Spleen (tissue), 11 donors: ENCODE data around the gene MRPL23. TPM values are rescaled to one million over a fixed set of nuclear protein-coding genes. Genes with fewer than 3 reads are reported as not detected.

Source experiments
- DNase-seq: peaks from one replicate; pipeline ENCODE4 v3.0.0-alpha.2; 2020
- H3K27ac ChIP-seq, 8 donors: fragments of 200-600 bp; sonication (generic) in 7 of 8; 1 replicate in 4 of 8; 2 replicates in 4 of 8; pipeline versions ENCODE4 v1.5.0 to v1.8.0; 2016 to 2021; ENCODE audit warnings: inconsistent platforms in 4 of 8, mild to moderate bottlenecking in 4 of 8, moderate library complexity in 1 of 8
- H3K27me3 ChIP-seq, 7 donors: fragments of 200-600 bp; sonication (generic) in 6 of 7; replicated peaks in 1 of 7; 1 replicate in 4 of 7; 2 replicates in 3 of 7; pipeline versions ENCODE4 v1.5.0 to v1.8.0; 2016 to 2021; ENCODE audit warnings: inconsistent platforms in 3 of 7, mild to moderate bottlenecking in 1 of 7
- H3K36me3 ChIP-seq, 6 donors: fragments of 200-600 bp; sonication (generic) in 5 of 6; 1 replicate in 4 of 6; 2 replicates in 2 of 6; pipeline versions ENCODE4 v1.5.0 to v1.8.0; 2016 to 2021; ENCODE audit warnings: inconsistent platforms in 2 of 6
- H3K4me1 ChIP-seq, 6 donors: fragments of 200-600 bp; sonication (generic) in 5 of 6; 1 replicate in 3 of 6; 2 replicates in 3 of 6; pipeline versions ENCODE4 v1.5.0 to v1.8.0; 2016 to 2021; ENCODE audit warnings: inconsistent platforms in 3 of 6
- H3K4me3 ChIP-seq, 8 donors: fragments of 200-600 bp; sonication (generic) in 7 of 8; 1 replicate in 4 of 8; 2 replicates in 4 of 8; pipeline versions ENCODE4 v1.5.0 to v1.8.0; 2016 to 2021; ENCODE audit warnings: inconsistent platforms in 4 of 8, mild to moderate bottlenecking in 4 of 8, moderate library complexity in 2 of 8
- H3K9me3 ChIP-seq, 8 donors: fragments of 200-600 bp; sonication (generic) in 7 of 8; 1 replicate in 4 of 8; 2 replicates in 4 of 8; pipeline versions ENCODE4 v1.5.0 to v1.8.0; 2016 to 2021; ENCODE audit warnings: inconsistent platforms in 4 of 8
- POLR2A ChIP-seq, 3 donors: fragments of 450-650 bp; IDR thresholded peaks; one replicate each; pipeline ENCODE4 v1.5.1; 2017; ENCODE audit warnings: antibody characterized with exemption in 3 of 3, mild to moderate bottlenecking in 1 of 3
- POLR2AphosphoS5 ChIP-seq, 3 donors: sonication (generic); formaldehyde crosslinking; IDR thresholded peaks; one replicate each; pipeline ENCODE4 v1.5.1; 2017; ENCODE audit warnings: antibody characterized with exemption in 3 of 3
- WGBS, 5 donors: extraction: QIAGEN DNeasy Blood & Tissue Kit in 3 of 5; methylation state at CpG; one replicate each; pipeline versions ENCODE4 v1.1.5 to v1.1.7; 2013 to 2018; 5-methylcytosine and 5-hydroxymethylcytosine counted together
- intact Hi-C: fragments of 100-400 bp; cut with DNase I; formaldehyde crosslinking; loops from one replicate; pipeline ENCODE4 v1.15.0; 2023; ENCODE audit warnings: low total_unique reads
- polyA plus RNA-seq, 3 donors: library from polyadenylated mRNA; stranded (reverse); fragments of 200-250 nt; gene quantifications; one replicate each; pipeline ENCODE4 v1.2.1, GENCODE V29; 2013
- total RNA-seq, 7 donors: library from RNA; depleted of rRNA in 3 of 7; stranded (reverse); fragments of >200 nt in 3 of 7; fragmentation: NEBNext Ultra II Directional in 4 of 7; extraction: Animal tissue kit (Norgen Biotek cat#: 25700) in 4 of 7; gene quantifications; one replicate each; pipeline versions ENCODE4 v1.1.0 to v1.2.1, GENCODE V29; 2016 to 2021
- TF ChIP-seq, protein P1 (sequence below), 11 experiments: fragments of 200-600 bp in 7 of 11; fragments of 450-650 bp in 4 of 11; sonication (generic) in 4 of 11; IDR thresholded peaks in 8 of 11; conservative IDR thresholded peaks in 3 of 11; 1 replicate in 7 of 11; 2 replicates in 4 of 11; pipeline versions ENCODE4 v1.4.0 to v1.8.0; 2016 to 2021; ENCODE audit warnings: antibody characterized with exemption in 11 of 11, inconsistent platforms in 4 of 11, mild to moderate bottlenecking in 1 of 11
- donor health status: healthy with polysubstance abuse.
- donor health status: DM: no; HTN: no; CAD: no; lungs with moderate emphysema.
- donor health status: DM: no; HTN: no; CAD: no.
- donor health status: Bipolar disorder and iron deficiency.
- donor health status: healthy.
- donor health status: DM: no; HTN: no; CAD: no.
- donor health status: DM: yes; HTN: yes; CAD: no.

Gene MRPL23
- total and polyA plus RNA-seq, 10 donors, result 32.5 to 160 (median 54.0) TPM

DNA sequence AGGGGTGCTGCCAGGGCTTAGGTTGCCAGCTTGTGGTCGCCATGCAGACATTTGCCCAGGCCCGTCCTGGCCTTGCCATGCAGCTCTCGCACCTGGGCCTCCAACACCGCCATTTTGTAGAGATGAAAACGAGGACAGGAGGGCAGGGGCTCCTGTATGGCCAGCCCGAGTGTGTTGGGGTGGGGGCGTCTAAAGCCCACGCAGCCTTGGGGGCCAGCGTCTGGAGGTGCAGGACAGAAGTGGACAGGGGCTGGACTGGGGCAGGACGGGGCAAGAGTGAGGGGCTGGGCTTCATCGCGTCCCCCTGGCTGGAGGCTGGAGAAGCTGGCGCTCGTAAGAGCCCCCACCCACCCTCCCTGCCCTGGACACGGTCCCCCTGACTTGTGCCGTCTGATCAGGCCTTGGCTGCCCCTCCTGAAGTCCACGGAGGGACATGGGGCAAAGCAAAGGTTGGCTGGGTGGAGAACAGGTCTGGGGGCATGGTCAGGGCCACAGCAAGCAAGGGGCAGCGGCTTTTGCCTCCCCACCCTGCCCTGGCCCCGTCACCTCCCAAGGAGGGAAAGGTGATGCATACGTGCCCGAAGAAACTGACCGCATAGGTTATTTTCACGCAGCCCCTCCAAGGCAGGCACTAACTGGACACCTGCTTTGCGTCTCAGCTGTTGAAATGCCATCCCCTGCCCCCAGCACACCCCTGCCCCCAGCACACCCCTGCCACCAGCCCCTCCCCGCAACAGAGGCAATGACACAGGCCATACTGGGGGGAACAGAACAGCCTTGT is 26.8 kb upstream of the MRPL23 start:
- H3K9me3 ChIP-seq, result no peaks in the 10 kb centered on the region
- no peak overlapping the region for H3K4me3 ChIP-seq
- H3K36me3 ChIP-seq, result no peaks in the 10 kb centered on the region
- intact Hi-C loops, result no loop called here
- TF ChIP-seq POLR2AphosphoS5 (IDR thresholded peaks at IDR 0.05) (no peak), POLR2A (IDR thresholded peaks at IDR 0.05) (no peak)
- TF ChIP-seq, protein P1, sequence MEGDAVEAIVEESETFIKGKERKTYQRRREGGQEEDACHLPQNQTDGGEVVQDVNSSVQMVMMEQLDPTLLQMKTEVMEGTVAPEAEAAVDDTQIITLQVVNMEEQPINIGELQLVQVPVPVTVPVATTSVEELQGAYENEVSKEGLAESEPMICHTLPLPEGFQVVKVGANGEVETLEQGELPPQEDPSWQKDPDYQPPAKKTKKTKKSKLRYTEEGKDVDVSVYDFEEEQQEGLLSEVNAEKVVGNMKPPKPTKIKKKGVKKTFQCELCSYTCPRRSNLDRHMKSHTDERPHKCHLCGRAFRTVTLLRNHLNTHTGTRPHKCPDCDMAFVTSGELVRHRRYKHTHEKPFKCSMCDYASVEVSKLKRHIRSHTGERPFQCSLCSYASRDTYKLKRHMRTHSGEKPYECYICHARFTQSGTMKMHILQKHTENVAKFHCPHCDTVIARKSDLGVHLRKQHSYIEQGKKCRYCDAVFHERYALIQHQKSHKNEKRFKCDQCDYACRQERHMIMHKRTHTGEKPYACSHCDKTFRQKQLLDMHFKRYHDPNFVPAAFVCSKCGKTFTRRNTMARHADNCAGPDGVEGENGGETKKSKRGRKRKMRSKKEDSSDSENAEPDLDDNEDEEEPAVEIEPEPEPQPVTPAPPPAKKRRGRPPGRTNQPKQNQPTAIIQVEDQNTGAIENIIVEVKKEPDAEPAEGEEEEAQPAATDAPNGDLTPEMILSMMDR (IDR thresholded peaks at IDR 0.05 in 8 of 11, conservative IDR thresholded peaks at IDR 0.05 in 3 of 11), result no peak
- H3K4me1 ChIP-seq, result peaks cover 0 to 20% (median 2%) of the 10 kb centered on the region in 6 donors
- H3K27ac ChIP-seq, result no peak overlapping the region
- DNase-seq, result peak; percentile 70
- 89 to 95% (median 93%) methylated on average over 22 to 25 of the region's 25 CpGs for WGBS, 5 donors
- peaks cover 0 to 30% (median 0%) of the 10 kb centered on the region in 7 donors for H3K27me3 ChIP-seq

DNA sequence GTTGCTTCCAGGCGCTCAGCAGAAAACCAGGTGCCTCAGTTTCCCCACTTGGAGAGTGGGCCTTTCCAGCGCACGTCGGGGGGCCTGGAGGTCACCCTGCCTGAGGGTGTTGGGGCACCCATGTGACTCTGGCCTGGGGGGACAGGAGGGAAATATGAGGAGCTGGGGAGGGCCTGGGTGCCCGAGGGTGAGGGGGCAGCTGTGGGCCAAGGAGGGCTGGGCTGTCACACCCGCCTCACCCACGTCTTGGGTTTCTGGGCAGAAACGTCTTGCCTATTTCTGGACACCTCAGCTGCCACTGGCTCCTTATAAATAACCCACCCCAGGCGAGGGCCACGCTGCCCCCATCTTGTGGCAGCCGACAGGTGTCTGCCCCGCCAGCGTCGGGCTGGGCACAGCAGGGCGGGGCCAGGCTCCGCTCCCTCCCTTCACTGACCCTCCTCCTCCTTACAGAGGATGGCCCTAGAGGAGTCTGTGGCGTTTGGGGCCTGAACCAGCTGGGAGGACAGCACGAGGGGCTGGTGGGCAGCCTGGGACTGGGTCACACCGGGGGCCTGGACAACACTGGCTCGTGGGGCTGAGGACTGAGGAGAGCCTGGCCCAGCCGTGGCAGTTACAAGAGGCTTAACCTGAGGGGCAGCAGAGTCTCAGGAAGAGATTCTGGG is 26.1 kb upstream of the MRPL23 start:
- no peak overlapping the region for H3K4me3 ChIP-seq
- no peaks in the 10 kb centered on the region for H3K36me3 ChIP-seq
- H3K27me3 ChIP-seq, result peaks cover 0 to 37% (median 0%) of the 10 kb centered on the region in 7 donors
- H3K4me1 ChIP-seq, result peaks cover 0 to 20% (median 3%) of the 10 kb centered on the region in 6 donors
- DNase-seq, result peak; percentile 69
- 61 to 84% (median 78%) methylated on average over 17 to 21 of the region's 21 CpGs for WGBS, 5 donors
- peak in 1 of 3 donors; percentile 13 for TF ChIP-seq POLR2AphosphoS5 (IDR thresholded peaks at IDR 0.05)
- TF ChIP-seq POLR2A (IDR thresholded peaks at IDR 0.05), result no peak
- H3K27ac ChIP-seq, result no peak overlapping the region
- no peaks in the 10 kb centered on the region for H3K9me3 ChIP-seq
- intact Hi-C loops, result no loop called here

DNA sequence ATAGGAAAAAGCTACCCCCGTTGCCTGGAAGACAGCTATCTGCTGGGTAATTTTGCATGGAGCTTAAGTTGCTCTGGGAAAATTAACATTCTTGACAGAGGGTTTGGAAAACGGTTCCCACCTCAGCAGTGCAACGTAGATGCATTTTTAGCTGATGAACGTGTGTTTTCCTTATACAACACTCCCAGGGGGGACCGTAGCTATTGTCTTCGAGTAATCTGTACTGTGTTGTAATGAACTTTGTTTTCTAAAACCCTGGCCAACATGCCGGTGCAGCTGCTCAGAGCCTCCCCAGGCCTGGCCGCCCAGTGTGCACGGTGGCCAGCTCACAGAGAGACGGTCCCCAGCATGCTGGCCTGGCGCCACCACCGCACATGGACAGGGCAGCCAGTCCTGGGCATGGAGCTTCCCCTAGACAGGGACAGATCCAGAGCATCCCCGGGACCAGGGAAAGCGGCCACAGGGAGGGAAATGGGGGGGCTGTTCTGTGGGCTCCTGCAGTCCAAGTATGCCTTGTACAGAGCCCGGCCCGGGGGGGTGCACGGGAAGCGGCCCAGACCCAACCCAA is 25.5 kb upstream of the MRPL23 start:
- no peaks in the 10 kb centered on the region for H3K9me3 ChIP-seq
- peaks cover 0 to 43% (median 0%) of the 10 kb centered on the region in 7 donors for H3K27me3 ChIP-seq
- H3K36me3 ChIP-seq, result no peaks in the 10 kb centered on the region
- DNase-seq, result peak; percentile 72
- H3K4me1 ChIP-seq, result peaks cover 0 to 15% (median 6%) of the 10 kb centered on the region in 6 donors
- intact Hi-C loops, result no loop called here
- 63 to 85% (median 78%) methylated on average over 13 to 18 of the region's 18 CpGs for WGBS, 5 donors
- TF ChIP-seq POLR2A (IDR thresholded peaks at IDR 0.05) (no peak), POLR2AphosphoS5 (IDR thresholded peaks at IDR 0.05) (no peak)
- TF ChIP-seq, protein P1 (IDR thresholded peaks at IDR 0.05 in 8 of 11, conservative IDR thresholded peaks at IDR 0.05 in 3 of 11), result no peak
- H3K4me3 ChIP-seq, result no peak overlapping the region
- no peak overlapping the region for H3K27ac ChIP-seq

DNA sequence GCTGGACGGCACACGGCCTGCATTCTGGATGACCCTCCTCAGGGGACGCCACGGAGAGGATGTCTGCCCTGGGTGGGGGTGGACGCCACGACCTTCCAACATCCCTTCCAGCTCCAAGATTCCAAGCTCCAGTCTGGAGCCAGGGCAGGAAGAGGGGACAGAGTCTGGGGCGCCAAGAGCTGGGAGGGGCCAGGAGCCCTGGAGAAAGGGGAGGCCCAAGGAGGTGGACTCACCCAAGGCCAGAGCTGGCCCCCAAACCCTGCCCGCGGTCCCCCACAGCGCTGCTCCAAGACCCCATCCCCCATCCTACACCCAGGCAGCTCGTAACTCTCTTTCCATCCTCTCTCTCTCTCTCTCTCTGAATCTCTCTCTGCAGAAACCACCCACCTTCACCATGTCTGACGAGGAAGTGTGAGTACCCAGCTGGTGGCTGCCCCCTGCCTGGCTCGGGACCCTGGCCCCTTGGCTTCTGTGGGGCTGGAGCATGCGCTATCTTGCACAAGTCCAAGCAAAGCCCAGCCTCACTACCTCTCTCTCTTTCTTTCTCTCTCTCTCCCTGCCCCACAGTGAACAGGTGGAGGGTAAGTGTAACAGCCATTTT is 24.6 kb upstream of the MRPL23 start:
- WGBS, 5 donors, result 63 to 72% (median 66%) methylated on average over 9 to 14 of the region's 14 CpGs
- TF ChIP-seq POLR2AphosphoS5 (IDR thresholded peaks at IDR 0.05) (no peak), POLR2A (IDR thresholded peaks at IDR 0.05) (no peak)
- intact Hi-C loops, result no loop called here
- Histone ChIP-seq H3K4me1 (peaks cover 0 to 13% (median 2%) of the 10 kb centered on the region in 6 donors), H3K27ac (no peak overlapping the region), H3K4me3 (no peak overlapping the region), H3K36me3 (no peaks in the 10 kb centered on the region), H3K9me3 (no peaks in the 10 kb centered on the region), H3K27me3 (peaks cover 0 to 44% (median 0%) of the 10 kb centered on the region in 7 donors)
- DNase-seq, result peak; percentile 66
